ENCODE data around the gene VWF.

The VWF gene

DNA sequence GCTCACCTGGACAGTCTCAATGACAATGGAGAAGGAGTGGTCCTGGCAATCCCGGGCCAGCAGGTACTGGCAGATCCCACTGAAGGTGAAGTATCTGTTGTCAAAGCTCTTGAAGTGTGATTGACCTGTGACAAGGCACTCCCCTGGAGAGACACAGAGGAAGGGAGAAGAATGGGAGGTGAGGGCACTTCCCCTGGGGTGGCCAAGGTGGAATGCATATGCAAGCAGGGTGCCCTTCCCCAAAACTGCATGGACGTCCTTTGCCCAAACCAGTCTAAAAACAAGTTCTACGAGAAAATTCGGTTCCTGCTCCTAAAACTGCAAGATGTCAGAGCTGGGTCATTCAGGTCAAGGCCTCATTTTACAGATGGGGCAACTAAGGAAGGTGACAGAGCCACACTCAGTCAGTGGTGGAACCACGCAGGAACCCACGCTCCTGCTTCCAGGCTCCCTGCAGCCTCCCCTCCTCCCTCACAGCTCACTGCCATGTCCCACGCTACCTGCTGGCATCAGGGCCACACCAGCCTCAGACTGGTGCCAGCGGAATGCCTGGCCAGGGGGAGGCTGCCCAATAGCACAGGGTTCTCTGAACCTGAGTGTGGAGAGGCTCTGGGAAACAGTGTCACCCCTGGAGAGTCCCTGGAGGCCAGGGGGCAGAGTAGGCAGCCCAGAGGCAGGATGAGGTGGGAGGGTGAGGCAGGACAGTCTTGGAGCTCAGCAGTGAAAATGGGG, 59.2 kb downstream of the VWF start:
- Histone ChIP-seq H3K4me1 (peaks cover 13% of the 10 kb centered on the region), H3K9ac (no peak overlapping the region), H3K27ac (no peak overlapping the region), H3K36me3 (ENCODE audit: control insufficient read depth, insufficient read depth, low read length) (no peaks in the 10 kb centered on the region), H3K4me2 (ENCODE audit: low read length) (no peak overlapping the region), H3K27me3 (ENCODE audit: control insufficient read depth, insufficient read depth, low read length) (no peaks in the 10 kb centered on the region), H3K9me3 (ENCODE audit: control insufficient read depth, low read length) (no peaks in the 10 kb centered on the region), H3K4me3 (ENCODE audit: low read depth, low read length) (no peak overlapping the region), H2AFZ (peak overlapping the region; percentile 7), H3K79me2 (no peaks in the 10 kb centered on the region)
- TF ChIP-seq, protein P1, sequence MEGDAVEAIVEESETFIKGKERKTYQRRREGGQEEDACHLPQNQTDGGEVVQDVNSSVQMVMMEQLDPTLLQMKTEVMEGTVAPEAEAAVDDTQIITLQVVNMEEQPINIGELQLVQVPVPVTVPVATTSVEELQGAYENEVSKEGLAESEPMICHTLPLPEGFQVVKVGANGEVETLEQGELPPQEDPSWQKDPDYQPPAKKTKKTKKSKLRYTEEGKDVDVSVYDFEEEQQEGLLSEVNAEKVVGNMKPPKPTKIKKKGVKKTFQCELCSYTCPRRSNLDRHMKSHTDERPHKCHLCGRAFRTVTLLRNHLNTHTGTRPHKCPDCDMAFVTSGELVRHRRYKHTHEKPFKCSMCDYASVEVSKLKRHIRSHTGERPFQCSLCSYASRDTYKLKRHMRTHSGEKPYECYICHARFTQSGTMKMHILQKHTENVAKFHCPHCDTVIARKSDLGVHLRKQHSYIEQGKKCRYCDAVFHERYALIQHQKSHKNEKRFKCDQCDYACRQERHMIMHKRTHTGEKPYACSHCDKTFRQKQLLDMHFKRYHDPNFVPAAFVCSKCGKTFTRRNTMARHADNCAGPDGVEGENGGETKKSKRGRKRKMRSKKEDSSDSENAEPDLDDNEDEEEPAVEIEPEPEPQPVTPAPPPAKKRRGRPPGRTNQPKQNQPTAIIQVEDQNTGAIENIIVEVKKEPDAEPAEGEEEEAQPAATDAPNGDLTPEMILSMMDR (IDR thresholded peaks at IDR 0.05), result no peak

GRCh38 chr12:6062757-6063735, 61.4 kb downstream of the VWF start:
- no peak overlapping the region for H3K4me3 ChIP-seq (ENCODE audit: low read depth, low read length)
- TF ChIP-seq, protein P1 (IDR thresholded peaks at IDR 0.05), result peak; percentile 95
- H3K9ac ChIP-seq, result no peak overlapping the region

GRCh38 chr12:6062395-6062756, 62.1 kb downstream of the VWF start:
- Histone ChIP-seq H3K27ac (no peak overlapping the region), H3K4me3 (ENCODE audit: low read depth, low read length) (no peak overlapping the region), H2AFZ (no peak overlapping the region), H3K9me3 (ENCODE audit: control insufficient read depth, low read length) (no peaks in the 10 kb centered on the region), H3K27me3 (ENCODE audit: control insufficient read depth, insufficient read depth, low read length) (no peaks in the 10 kb centered on the region), H3K4me2 (ENCODE audit: low read length) (no peak overlapping the region), H3K9ac (no peak overlapping the region), H3K4me1 (peaks cover 3% of the 10 kb centered on the region), H3K36me3 (ENCODE audit: control insufficient read depth, insufficient read depth, low read length) (no peaks in the 10 kb centered on the region), H3K79me2 (no peaks in the 10 kb centered on the region)
- TF ChIP-seq, protein P1 (IDR thresholded peaks at IDR 0.05), result no peak

More at GRCh38 chr12:6062757-6063735, 61.4 kb downstream of the VWF start:
- H3K79me2 ChIP-seq, result no peaks in the 10 kb centered on the region
- H3K9me3 ChIP-seq (ENCODE audit: control insufficient read depth, low read length), result no peaks in the 10 kb centered on the region
- no peaks in the 10 kb centered on the region for H3K36me3 ChIP-seq (ENCODE audit: control insufficient read depth, insufficient read depth, low read length)
- H3K4me1 ChIP-seq, result peaks cover 3% of the 10 kb centered on the region
- no peak overlapping the region for H3K4me2 ChIP-seq (ENCODE audit: low read length)
- H3K27me3 ChIP-seq (ENCODE audit: control insufficient read depth, insufficient read depth, low read length), result no peaks in the 10 kb centered on the region
- H3K27ac ChIP-seq, result no peak overlapping the region
- H2AFZ ChIP-seq, result no peak overlapping the region

DNA sequence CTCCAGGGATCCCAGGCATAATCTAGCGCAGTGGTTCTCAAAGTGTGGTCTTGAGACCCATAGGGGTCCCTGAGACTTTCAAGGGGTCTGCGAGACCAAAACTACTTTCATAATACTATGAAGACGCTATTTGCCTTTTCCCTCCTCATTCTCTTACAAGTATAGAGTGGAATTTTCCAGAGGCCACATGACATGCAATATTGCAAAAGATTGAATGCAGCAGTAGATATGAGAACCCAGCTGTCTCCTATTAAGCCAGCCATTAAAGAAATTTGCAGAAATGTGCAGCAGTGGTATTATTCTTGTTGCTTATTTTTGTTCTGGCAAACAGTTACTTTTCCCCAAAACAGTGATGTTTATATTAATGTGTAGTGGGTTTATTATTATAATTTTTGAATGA, 62.8 kb downstream of the VWF start:
- peaks cover 3% of the 10 kb centered on the region for H3K4me1 ChIP-seq
- H3K36me3 ChIP-seq (ENCODE audit: control insufficient read depth, insufficient read depth, low read length), result no peaks in the 10 kb centered on the region
- no peak overlapping the region for H3K4me3 ChIP-seq (ENCODE audit: low read depth, low read length)
- no peaks in the 10 kb centered on the region for H3K27me3 ChIP-seq (ENCODE audit: control insufficient read depth, insufficient read depth, low read length)
- no peak overlapping the region for H2AFZ ChIP-seq
- no peak overlapping the region for H3K9ac ChIP-seq
- H3K79me2 ChIP-seq, result no peaks in the 10 kb centered on the region
- H3K27ac ChIP-seq, result no peak overlapping the region
- no peak overlapping the region for H3K4me2 ChIP-seq (ENCODE audit: low read length)
- TF ChIP-seq, protein P1 (IDR thresholded peaks at IDR 0.05), result no peak
- H3K9me3 ChIP-seq (ENCODE audit: control insufficient read depth, low read length), result no peaks in the 10 kb centered on the region
